GM12878 (cell line): ENCODE results near the gene CASP10. TPM values are rescaled to one million over a fixed set of nuclear protein-coding genes. Genes with fewer than 3 reads are reported as not detected.
"Not testable (repeated sequence)": the region's sequence is repeated elsewhere in the genome, so short reads cannot be mapped to it uniquely, and the experiment has no call there.

ENCODE experiments used
- ATAC-seq: fragments of 200-7000 bp; cut with Tn5 transposase; 3 replicates; pipeline ENCODE4 v1.9.1; 2020; ENCODE audit warnings: mild to moderate bottlenecking, moderate library complexity
- BruUV-seq: library from RNA; stranded (reverse); fragments of 400-500 nt; replicated peaks from 2 replicates; lab custom pipeline; 2021; lab: Mats Ljungman, UMichigan
- CTCF ChIA-PET: fragments of 300-600 bp; sonication (Branson Sonifier 250); formaldehyde crosslinking; extraction: SDS; loops from one replicate; lab custom pipeline; 2021; ENCODE audit warnings: inconsistent platforms; lab: Yijun Ruan, JAX
- POLR2A ChIA-PET: fragments of 350-600 bp; formaldehyde crosslinking; extraction: SDS; loops from one replicate; lab custom pipeline; 2021; ENCODE audit warnings: inconsistent platforms; lab: Charles Lee
- RAD21 ChIA-PET: fragments of 300-600 bp; sonication (Branson Sonifier 250); formaldehyde crosslinking; loops from one replicate; lab custom pipeline; 2023; ENCODE audit warnings: antibody characterized with exemption; ENCODE audit not compliant: unreplicated experiment; lab: Charles Lee
- SMC1A ChIA-PET: fragments of 300-600 bp; sonication (Branson Sonifier 250); formaldehyde crosslinking; loops from one replicate; lab custom pipeline; 2023; ENCODE audit not compliant: unreplicated experiment, uncharacterized antibody; lab: Charles Lee
- DNase-seq: peaks from one replicate; pipeline ENCODE4 v3.0.0-alpha.2; 2011; ENCODE audit warnings: low read depth, low spot score
- FAIRE-seq: peaks from 3 replicates; lab custom pipeline; 2011; peaks lifted over from hg19 to GRCh38; lab: Jason Lieb, UNC
- H2AFZ ChIP-seq: 2 replicates; pipeline ENCODE4 v1.6.0; 2011; ENCODE audit warnings: low read depth, low read length, control low read depth; ENCODE audit not compliant: control insufficient read depth
- H3K27ac ChIP-seq: 2 replicates; pipeline ENCODE4 v1.5.1; 2011; ENCODE audit warnings: control low read depth; ENCODE audit not compliant: control insufficient read depth, insufficient read depth
- H3K27me3 ChIP-seq, 2 experiments: replicated peaks in 1 of 2; 2 replicates each; pipeline versions ENCODE4 v1.6.0 to v1.6.1; 2011; ENCODE audit warnings: low read length in 1 of 2; ENCODE audit not compliant: control insufficient read depth in 2 of 2, insufficient read depth in 2 of 2
- H3K36me3 ChIP-seq, 2 experiments: 2 replicates each; pipeline ENCODE4 v1.5.1; 2011; ENCODE audit warnings: low read length in 1 of 2; ENCODE audit not compliant: control insufficient read depth in 2 of 2, insufficient read depth in 2 of 2
- H3K4me1 ChIP-seq: 2 replicates; pipeline ENCODE4 v1.6.1; 2011; ENCODE audit warnings: mild to moderate bottlenecking, low read length, moderate library complexity, mixed read lengths; ENCODE audit not compliant: control insufficient read depth, insufficient read depth
- H3K4me2 ChIP-seq: 2 replicates; pipeline ENCODE4 v1.6.0; 2011; ENCODE audit warnings: control low read depth; ENCODE audit not compliant: control insufficient read depth, insufficient read depth
- H3K4me3 ChIP-seq: fragments of 200-600 bp; sonication (generic); 2 replicates; pipeline ENCODE4 v1.5.1; 2016
- H3K79me2 ChIP-seq: 2 replicates; pipeline ENCODE4 v1.6.0; 2011; ENCODE audit warnings: low read length; ENCODE audit not compliant: control insufficient read depth, insufficient read depth
- H3K9ac ChIP-seq: 2 replicates; pipeline ENCODE4 v1.8.0; 2011; ENCODE audit warnings: low read length, control low read depth, mixed read lengths; ENCODE audit not compliant: control insufficient read depth, insufficient read depth
- H3K9me3 ChIP-seq: replicated peaks from 3 replicates; pipeline ENCODE4 v1.5.1; 2011; ENCODE audit warnings: mild to moderate bottlenecking, low read length; ENCODE audit not compliant: control insufficient read depth, insufficient read depth
- H4K20me1 ChIP-seq: 2 replicates; pipeline ENCODE4 v1.6.0; 2011; ENCODE audit not compliant: control insufficient read depth, insufficient read depth
- GATAD2B ChIP-seq: fragments of 450-650 bp; conservative IDR thresholded peaks from 2 replicates; pipeline ENCODE4 v1.6.1; 2017; ENCODE audit warnings: low read depth, mild to moderate bottlenecking, moderate library complexity
- IKZF2 ChIP-seq, 2 experiments: fragments of 450-650 bp; IDR thresholded peaks; 2 replicates each; pipeline ENCODE4 v1.6.1; 2017; ENCODE audit warnings: mild to moderate bottlenecking in 2 of 2, moderate library complexity in 2 of 2
- IRF4 ChIP-seq: IDR thresholded peaks from 2 replicates; pipeline ENCODE4 v1.6.1; 2011; ENCODE audit warnings: low read depth, low read length
- MTA3 ChIP-seq: IDR thresholded peaks from 2 replicates; pipeline ENCODE4 v1.6.1; 2012; ENCODE audit warnings: low read length, inconsistent platforms, borderline replicate concordance
- PBX3 ChIP-seq: IDR thresholded peaks from 2 replicates; pipeline ENCODE4 v1.6.1; 2011; ENCODE audit warnings: mild to moderate bottlenecking, low read depth, low read length, moderate library complexity; ENCODE audit not compliant: insufficient replicate concordance
- SMARCA5 ChIP-seq: fragments of 450-650 bp; IDR thresholded peaks from 2 replicates; pipeline ENCODE4 v1.6.1; 2017; ENCODE audit warnings: mild to moderate bottlenecking
- TCF12 ChIP-seq: IDR thresholded peaks from 2 replicates; pipeline ENCODE4 v1.6.1; 2011; ENCODE audit warnings: low read depth, mild to moderate bottlenecking, low read length
- ZNF592 ChIP-seq: fragments of 450-650 bp; IDR thresholded peaks from 2 replicates; pipeline ENCODE4 v1.6.1; 2017; ENCODE audit warnings: mild to moderate bottlenecking, moderate library complexity
- ZNF687 ChIP-seq: fragments of 450-650 bp; IDR thresholded peaks from 2 replicates; pipeline ENCODE4 v1.6.1; 2017; ENCODE audit warnings: mild to moderate bottlenecking, moderate library complexity
- WGBS: methylation state at CpG from one replicate; pipeline ENCODE4 v1.1.6; 2016; ENCODE audit warnings: low lambda C conversion rate; ENCODE audit not compliant: insufficient replicate concordance, insufficient coverage; ENCODE audit errors: missing lambda C conversion rate; 5-methylcytosine and 5-hydroxymethylcytosine counted together
- in situ Hi-C: fragments of 300-500 bp; cut with MboI; formaldehyde crosslinking; loops from 9 replicates; pipeline ENCODE4 v1.14.3; 2018; ENCODE audit warnings: mixed read lengths
- intact Hi-C: fragments of 100-400 bp; cut with micrococcal nuclease; formaldehyde crosslinking; loops from one replicate; pipeline ENCODE4 v1.14.2; 2022; ENCODE audit not compliant: unreplicated experiment
- polyA plus RNA-seq, 11 experiments: library from polyadenylated mRNA; depleted of rRNA in 4 of 11; unstranded in 6 of 11; stranded (reverse) in 5 of 11; fragments of >200 nt; fragmentation: Nextera tagmentation in 4 of 11; fragmentation: Illumina TruSeq in 1 of 11; extraction: Ambion mirVana in 4 of 11; extraction: Trizol in 1 of 11; gene quantifications; 1 replicate in 1 of 11; 2 replicates in 10 of 11; pipeline versions ENCODE4 v1.2.1 to v1.2.3, GENCODE V29; 2011 to 2016; ENCODE audit warnings: inconsistent platforms in 2 of 11, missing spikeins in 2 of 11, low read depth in 1 of 11
- total RNA-seq, 4 experiments: library from RNA; depleted of rRNA in 3 of 4; stranded (reverse); fragments of >200 nt in 3 of 4; fragmentation: Illumina TruSeq in 1 of 4; extraction: Trizol in 1 of 4; gene quantifications; 2 replicates each; pipeline versions ENCODE4 v1.2.1 to v1.2.3, GENCODE V29; 2013 to 2021

Gene CASP10
- total and polyA plus RNA-seq, 10 of the 15 experiments (the other 5 are each of a cell fraction or from before 2014, with no cell fraction given), result 7.2 to 14.1 (median 10.8) TPM

- TF ChIP-seq ZNF592, result no peak
- TF ChIP-seq IRF4, result no peak
- TF ChIP-seq IKZF2 (IDR thresholded peaks at IDR 0.05), result no peak
- TF ChIP-seq ZNF687, result no peak
- no peak for TF ChIP-seq TCF12
- TF ChIP-seq SMARCA5, result no peak
- TF ChIP-seq MTA3, result no peak
- TF ChIP-seq PBX3, result no peak
- TF ChIP-seq GATAD2B, result no peak
Observed at GRCh38 chr2:201149064-201149820, 33.7 kb upstream of the CASP10 start (continued).

GRCh38 chr2:201149821-201150165 is 33.1 kb upstream of the CASP10 start:
- BruUV-seq, FAIRE-seq, DNase-seq, H3K9ac ChIP-seq, H3K27me3 ChIP-seq, H3K4me2 ChIP-seq, ATAC-seq, H3K27ac ChIP-seq, intact Hi-C loops, in situ Hi-C loops, H3K9me3 ChIP-seq, H2AFZ ChIP-seq, H3K4me3 ChIP-seq, H4K20me1 ChIP-seq, H3K4me1 ChIP-seq: not testable (repeated sequence)
- peaks cover 12 to 30% of the 10 kb centered on the region in 2 experiments for H3K36me3 ChIP-seq
- ChIA-PET SMC1A (interaction anchor here (1.0 to 1.5 kb wide), 2 partner anchors 8 to 82 kb away, joined by 3 to 4 read pairs; no protein-coding TSS in a partner anchor), POLR2A (interaction anchor here (1.0 to 1.4 kb wide), 2 partner anchors 14 to 186 kb away, joined by 3 read pairs; partner anchors contain the start of gene ORC2), RAD21 (interaction anchor here (0.6 to 1.6 kb wide), 2 partner anchors 18 to 19 kb away, joined by 3 to 8 read pairs; no protein-coding TSS in a partner anchor), CTCF (interaction anchor here (1.0 to 2.1 kb wide), 3 partner anchors 8 to 187 kb away, joined by 4 to 10 read pairs (median 4); partner anchors contain the start of gene ORC2)
- WGBS, result 92% methylated on average over 8 of the region's 8 CpGs
- H3K79me2 ChIP-seq, result peaks cover 11% of the 10 kb centered on the region
